Central memory CD4-positive, alpha-beta T cell (primary cell): Measurements from ENCODE around the gene FIZ1.
"Not testable (repeated sequence)": the region's sequence is repeated elsewhere in the genome, so short reads cannot be mapped to it uniquely, and the experiment has no call there.

Source experiments
- DNase-seq: peaks from one replicate; pipeline ENCODE4 v3.0.0; 2022

FIZ1 gene

GRCh38 chr19:55592391-55593090 is 6.8 kb downstream of the FIZ1 start:
- no peak for DNase-seq

GRCh38 chr19:55591555-55591954 is 7.8 kb downstream of the FIZ1 start:
- no peak for DNase-seq

GRCh38 chr19:55590617-55591016 is 8.7 kb downstream of the FIZ1 start:
- DNase-seq = no peak

GRCh38 chr19:55590109-55590508 is 9.2 kb downstream of the FIZ1 start:
- DNase-seq = no peak

GRCh38 chr19:55588738-55589137 is 10.6 kb downstream of the FIZ1 start:
- no peak for DNase-seq

GRCh38 chr19:55586976-55587668 is 12.2 kb downstream of the FIZ1 start:
- DNase-seq = peak; percentile 87

GRCh38 chr19:55585658-55586339 is 13.5 kb downstream of the FIZ1 start:
- peak; percentile 18 for DNase-seq

- DNase-seq = no peak
Observed at GRCh38 chr19:55584871-55585270, 14.4 kb downstream of the FIZ1 start.

- DNase-seq = not testable (repeated sequence)
Observed at GRCh38 chr19:55583897-55584296, 15.4 kb downstream of the FIZ1 start.

GRCh38 chr19:55582284-55582683 is 17.0 kb downstream of the FIZ1 start:
- not testable (repeated sequence) for DNase-seq

- DNase-seq = no peak
Observed at GRCh38 chr19:55581823-55582223, 17.5 kb downstream of the FIZ1 start.

GRCh38 chr19:55581145-55581822 is 18.0 kb downstream of the FIZ1 start:
- no peak for DNase-seq

- peak; percentile 59 for DNase-seq
Observed at GRCh38 chr19:55580628-55581144, 18.6 kb downstream of the FIZ1 start, which contains the start of gene ZNF579. Gene ZNF579 (minus strand): TSS chr19:55580848. CDS start chr19:55579639, 1,209 bp downstream.

GRCh38 chr19:55579766-55580621 is 19.3 kb downstream of the FIZ1 start:
- no peak for DNase-seq

- no peak for DNase-seq
Observed at GRCh38 chr19:55578761-55579747, 20.3 kb downstream of the FIZ1 start.

- no peak for DNase-seq
Observed at GRCh38 chr19:55578031-55578760, 21.1 kb downstream of the FIZ1 start.

GRCh38 chr19:55576746-55577145 is 22.6 kb downstream of the FIZ1 start:
- DNase-seq = no peak

- DNase-seq = not testable (repeated sequence)
Observed at GRCh38 chr19:55573929-55574328, 25.4 kb downstream of the FIZ1 start.

- not testable (repeated sequence) for DNase-seq
Observed at GRCh38 chr19:55569477-55569876, 29.8 kb downstream of the FIZ1 start.
